SK-N-SH treated with all-trans-retinoic acid at 6 μM for 48 hours (cell line): ENCODE measurements around the gene PDCD11.

Source experiments
- PPARA ChIP-seq: fragments of 250-450 bp; sonication (Bioruptor Pico); IDR thresholded peaks from 2 replicates; pipeline ENCODE4 v1.5.0; 2020; ENCODE audit warnings: mild to moderate bottlenecking, borderline replicate concordance
- ZC3H10 ChIP-seq: fragments of 250-450 bp; sonication (Bioruptor Pico); IDR thresholded peaks from 2 replicates; pipeline ENCODE4 v1.5.1; 2021; ENCODE audit warnings: mild to moderate bottlenecking, moderate library complexity
- ZFP3 ChIP-seq: fragments of 250-450 bp; sonication (Bioruptor Pico); IDR thresholded peaks from 2 replicates; pipeline ENCODE4 v1.5.0; 2020; ENCODE audit warnings: mild to moderate bottlenecking, moderate library complexity
- ZFP30 ChIP-seq: fragments of 450-650 bp; formaldehyde crosslinking; IDR thresholded peaks from 2 replicates; pipeline ENCODE4 v1.5.0; 2022; ENCODE audit warnings: mild to moderate bottlenecking, moderate library complexity
- ZNF70 ChIP-seq: fragments of 450-650 bp; formaldehyde crosslinking; IDR thresholded peaks from 2 replicates; pipeline ENCODE4 v1.5.0; 2020; ENCODE audit warnings: mild to moderate bottlenecking, moderate library complexity
- TF ChIP-seq, protein P1 (sequence below): fragments of 250-450 bp; sonication (Bioruptor Pico); IDR thresholded peaks from 2 replicates; pipeline ENCODE4 v1.5.1; 2021; ENCODE audit warnings: mild to moderate bottlenecking, moderate library complexity

GRCh38 chr10:103373544-103373943 lies 22.9 kb upstream of the PDCD11 start:
- no peak for TF ChIP-seq ZFP30 (CRISPR knock-in tag)
- no peak for TF ChIP-seq ZC3H10 (CRISPR knock-in tag)
- TF ChIP-seq, protein P1, sequence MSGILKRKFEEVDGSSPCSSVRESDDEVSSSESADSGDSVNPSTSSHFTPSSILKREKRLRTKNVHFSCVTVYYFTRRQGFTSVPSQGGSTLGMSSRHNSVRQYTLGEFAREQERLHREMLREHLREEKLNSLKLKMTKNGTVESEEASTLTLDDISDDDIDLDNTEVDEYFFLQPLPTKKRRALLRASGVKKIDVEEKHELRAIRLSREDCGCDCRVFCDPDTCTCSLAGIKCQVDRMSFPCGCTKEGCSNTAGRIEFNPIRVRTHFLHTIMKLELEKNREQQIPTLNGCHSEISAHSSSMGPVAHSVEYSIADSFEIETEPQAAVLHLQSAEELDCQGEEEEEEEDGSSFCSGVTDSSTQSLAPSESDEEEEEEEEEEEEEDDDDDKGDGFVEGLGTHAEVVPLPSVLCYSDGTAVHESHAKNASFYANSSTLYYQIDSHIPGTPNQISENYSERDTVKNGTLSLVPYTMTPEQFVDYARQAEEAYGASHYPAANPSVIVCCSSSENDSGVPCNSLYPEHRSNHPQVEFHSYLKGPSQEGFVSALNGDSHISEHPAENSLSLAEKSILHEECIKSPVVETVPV (CRISPR knock-in tag): no peak
- no peak for TF ChIP-seq ZNF70
- no peak for TF ChIP-seq ZFP3
- TF ChIP-seq PPARA (CRISPR knock-in tag): no peak
